Measurements from ENCODE around the gene TRAF4. TPM values are rescaled to one million over a fixed set of nuclear protein-coding genes. Genes with fewer than 3 reads are reported as not detected.
"Not testable (repeated sequence)": the region's sequence is repeated elsewhere in the genome, so short reads cannot be mapped to it uniquely, and the experiment has no call there.

The TRAF4 gene
- polyA plus RNA-seq, 3 donors = 97.8 to 107 (median 101) TPM

DNA sequence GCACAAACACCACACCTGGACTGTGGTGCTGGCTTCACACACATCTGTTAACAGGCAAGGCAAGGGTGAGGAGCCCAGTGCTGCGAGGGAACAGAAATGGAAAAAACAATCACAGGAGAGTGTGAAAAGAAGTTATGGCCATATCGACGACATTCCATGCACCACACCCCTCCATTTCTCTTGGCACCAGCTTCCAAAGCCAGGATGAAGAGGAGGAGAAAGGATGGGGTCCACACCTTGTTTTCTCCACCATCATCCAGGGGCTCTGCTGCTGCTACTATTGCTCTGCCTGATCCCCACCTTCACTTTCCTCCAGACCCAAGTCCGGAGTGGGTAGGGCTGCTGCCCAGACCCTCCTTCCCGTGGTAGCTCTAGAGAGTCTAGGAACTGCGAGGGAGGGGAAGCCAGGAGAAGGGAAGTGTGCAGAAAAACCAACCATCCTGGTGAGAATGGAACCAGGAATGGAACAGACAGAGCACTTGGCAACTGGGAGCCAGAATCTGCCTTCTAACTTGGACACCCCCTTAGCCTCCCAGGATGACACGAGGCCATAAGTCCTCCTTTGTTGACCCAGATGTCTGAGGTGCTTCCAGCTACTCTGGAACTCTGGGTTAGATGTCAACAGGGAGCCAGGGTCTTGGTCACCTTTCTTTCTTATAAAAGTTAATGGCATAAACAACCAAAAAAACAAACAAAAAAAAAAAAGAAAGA is 31.0 kb upstream of the TRAF4 start:
- no peak for DNase-seq (ENCODE audit: low read depth in 3 of 3, low spot score in 2 of 3)

DNA sequence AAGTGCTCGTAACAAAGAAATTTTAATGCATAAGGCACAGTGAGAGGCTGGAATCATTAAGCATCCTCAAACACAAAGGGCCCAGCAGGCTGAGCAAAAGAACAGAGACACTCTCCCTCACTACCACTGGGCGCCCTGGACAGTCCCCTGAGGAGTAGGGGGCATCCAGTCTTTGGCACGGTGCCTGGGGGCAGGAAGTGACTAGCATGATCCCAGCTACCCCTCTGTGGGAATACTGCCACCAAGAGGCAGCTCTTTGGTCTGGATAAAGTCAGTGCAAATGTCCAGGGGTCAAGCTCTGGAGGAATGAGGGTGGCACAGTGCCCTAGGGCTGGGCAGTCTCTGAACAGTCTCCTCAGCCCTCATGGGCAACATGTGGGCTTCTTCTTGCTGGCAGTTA is 29.5 kb upstream of the TRAF4 start:
- no peak for DNase-seq (ENCODE audit: low read depth in 3 of 3, low spot score in 2 of 3)

DNA sequence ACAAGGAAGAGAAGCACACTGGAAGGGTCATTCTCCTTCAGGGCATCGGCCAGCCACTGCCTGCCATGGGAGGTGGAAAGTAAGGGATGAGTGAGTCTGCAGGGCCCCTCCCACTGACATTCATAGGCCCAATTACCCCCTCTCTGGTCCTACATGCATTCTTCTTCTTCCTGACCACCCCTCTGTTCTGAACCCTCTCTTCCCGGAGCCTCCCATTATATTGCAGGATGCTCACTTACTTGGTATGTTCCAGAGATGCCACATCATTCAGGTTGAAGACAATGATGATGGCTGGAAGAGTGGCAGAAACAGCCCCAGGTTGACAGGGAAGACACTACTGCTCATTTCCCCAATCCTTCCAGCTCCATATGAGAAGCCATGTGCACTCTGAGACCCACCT is 28.6 kb upstream of the TRAF4 start:
- no peak for DNase-seq (ENCODE audit: low read depth in 3 of 3, low spot score in 2 of 3)

DNA sequence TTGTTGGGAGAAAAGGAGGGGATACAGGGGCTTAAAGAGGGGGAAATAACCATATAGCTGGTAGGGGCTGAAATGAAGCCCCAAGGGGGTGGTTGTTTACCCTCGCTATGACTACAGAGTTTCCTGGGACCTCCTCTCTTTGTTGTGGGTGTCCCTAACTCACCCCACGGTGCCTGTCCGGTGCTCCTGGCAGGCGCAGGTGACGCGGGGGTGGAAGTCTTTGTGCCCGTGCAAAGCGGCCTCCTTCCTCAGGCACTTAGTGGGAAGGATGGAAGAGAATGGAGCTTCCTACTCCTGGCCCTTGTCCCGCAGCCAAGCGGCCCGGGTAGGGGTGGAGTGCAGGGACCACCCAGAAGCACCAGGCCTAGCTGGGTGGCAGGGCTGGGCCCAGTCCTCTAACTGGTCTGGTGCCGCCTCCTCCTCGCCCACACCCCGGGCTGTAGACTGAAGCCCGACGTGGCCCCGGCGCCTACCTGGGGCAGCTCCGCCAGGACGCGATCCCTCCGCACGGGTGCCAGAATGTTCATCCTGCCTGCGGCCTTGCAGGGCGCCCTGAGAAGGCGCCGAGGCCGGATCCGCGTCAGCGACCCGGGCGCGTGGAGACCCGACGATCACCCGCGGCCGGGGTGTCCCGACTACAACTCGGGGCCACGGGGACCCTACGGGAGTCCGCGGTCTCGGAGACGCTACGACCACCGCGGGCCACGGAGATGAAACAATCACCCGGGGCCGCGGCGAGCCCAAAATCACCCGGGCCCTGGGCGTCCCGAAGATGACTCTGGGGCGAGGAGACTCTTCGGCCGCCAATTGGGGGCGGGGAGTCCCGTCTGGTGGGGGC is 26.9 kb upstream of the TRAF4 start:
- no peak for DNase-seq (ENCODE audit: low read depth in 3 of 3, low spot score in 2 of 3)

DNA sequence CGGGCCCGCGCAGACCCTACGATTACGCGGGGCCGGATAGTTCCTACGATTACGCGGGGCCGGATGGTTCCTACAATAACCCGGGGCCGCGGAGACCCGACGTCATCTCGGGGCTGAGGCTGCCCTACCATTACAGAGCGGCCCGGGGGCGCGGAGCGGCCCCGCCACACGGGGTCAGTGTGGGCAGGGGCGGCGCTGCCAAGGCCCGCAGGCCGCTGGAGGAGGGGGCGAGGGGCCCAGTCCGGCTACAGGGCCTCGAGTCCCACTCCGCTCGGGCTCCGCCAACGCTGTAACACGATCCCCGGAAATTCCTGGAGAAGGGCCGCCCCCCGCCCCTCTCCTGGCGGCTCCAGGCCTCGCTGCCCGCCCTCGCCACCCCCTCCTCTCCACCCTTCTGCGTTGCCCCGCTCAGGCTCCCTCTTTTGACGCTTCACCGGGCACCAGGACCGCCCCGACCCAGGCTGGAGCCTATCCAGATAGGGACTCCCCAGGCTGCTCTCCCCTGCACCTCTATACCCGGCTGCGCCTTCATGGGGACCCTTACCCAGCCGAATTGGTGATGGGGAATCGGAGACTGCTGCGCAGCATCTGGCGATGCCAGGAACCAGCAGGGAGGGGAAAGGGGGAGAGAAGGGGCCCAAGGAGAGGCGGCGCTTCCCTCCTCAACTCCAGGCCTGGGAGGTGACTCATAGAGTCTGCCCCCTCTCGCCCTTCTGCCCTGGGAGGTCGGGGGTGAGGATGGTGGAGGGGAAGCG is 26.1 kb upstream of the TRAF4 start, which contains the start of gene RAB34:
Gene RAB34, minus strand, starts transcription at position 291 of the 755 bp plus-strand sequence. CDS start 602 bp downstream, outside the sequence.
- peak; percentile 71 to 87 (median 82) for DNase-seq (ENCODE audit: low read depth in 3 of 3, low spot score in 2 of 3)

DNA sequence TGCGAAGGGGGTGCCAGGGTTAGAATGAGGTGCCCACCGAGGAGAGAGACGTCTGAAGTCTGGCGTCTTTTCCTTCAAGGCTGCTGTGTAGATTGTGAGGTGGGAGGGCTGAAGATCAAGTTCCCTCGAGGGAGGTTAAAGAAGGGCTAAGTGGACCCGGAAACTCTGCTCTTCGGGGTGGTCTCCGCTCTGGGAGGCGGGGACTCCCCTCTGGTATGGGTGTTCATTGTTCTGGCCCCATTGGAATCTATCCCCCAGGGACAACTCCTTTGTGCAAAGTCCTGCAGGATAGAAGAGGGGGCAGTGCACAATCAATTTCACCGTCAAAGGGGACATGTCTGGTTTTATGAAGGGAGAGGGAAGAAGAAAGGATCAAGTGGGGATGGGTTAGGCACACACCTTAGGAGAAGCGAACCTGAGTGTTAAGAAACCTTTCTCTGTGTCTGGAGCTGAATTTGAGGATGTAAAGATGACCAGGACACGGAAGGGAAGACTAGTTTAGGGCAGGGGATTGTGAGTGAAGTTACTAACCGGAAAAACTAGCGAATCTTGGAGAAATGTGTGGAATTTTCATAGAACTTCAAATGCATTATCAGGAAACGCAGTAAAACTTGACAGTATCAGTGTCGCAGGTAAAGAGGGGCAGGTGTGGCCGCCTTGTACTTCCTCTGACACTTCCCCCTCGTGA is 25.3 kb upstream of the TRAF4 start:
- DNase-seq (ENCODE audit: low read depth in 3 of 3, low spot score in 2 of 3) = peak in 2 of 3 donors; percentile 45 to 54

DNA sequence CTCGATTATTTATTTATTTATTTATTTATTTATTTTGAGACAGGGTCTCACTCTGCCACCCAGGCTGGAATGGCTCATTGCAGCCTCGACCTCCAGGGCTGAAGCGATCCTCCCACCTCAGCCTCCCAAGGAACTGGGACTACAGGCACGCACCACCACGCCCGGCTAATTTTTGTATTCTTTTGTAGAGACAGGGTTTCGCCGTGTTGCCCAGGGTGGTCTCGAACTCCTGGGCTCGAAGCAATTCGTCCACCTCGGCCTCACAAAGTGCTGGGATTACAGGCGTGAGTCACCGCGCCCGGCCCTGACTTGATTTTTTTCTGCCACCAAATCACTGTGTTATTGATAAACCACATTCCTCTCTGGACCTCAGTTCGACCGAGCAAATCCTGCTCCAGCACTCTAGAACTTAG is 24.8 kb upstream of the TRAF4 start:
- DNase-seq (ENCODE audit: low read depth in 3 of 3, low spot score in 2 of 3) = no peak

DNA sequence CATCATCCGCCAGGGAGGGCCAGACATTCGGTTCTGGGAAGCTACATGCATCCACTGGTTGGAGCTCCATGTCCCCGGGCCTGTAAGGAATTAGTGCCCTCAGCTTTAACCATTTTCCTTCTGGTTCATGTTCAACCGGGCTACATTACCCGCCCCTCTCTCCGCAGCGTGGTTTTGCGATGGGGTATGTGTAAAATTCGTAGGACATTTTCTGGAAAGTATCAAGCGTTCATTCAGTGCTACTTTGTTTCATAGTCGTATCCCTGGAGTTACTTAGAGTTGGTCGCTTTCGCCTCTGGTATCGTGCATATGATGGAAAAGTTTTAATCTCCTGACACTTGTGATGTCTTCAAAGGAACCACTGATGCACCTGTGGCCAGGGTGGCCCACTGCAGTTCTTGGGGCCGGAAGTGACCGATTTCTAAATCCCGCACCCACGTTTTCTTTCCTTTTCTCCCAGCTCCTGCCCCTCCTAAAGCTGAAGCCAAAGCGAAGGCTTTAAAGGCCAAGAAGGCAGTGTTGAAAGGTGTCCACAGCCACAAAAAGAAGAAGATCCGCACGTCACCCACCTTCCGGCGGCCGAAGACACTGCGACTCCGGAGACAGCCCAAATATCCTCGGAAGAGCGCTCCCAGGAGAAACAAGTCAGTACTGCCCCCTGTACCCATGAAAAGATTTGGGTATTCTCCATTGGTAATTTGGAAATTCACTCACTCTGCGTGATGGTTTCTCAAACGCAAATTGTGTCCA is 23.4 kb upstream of the TRAF4 start:
- DNase-seq (ENCODE audit: low read depth in 3 of 3, low spot score in 2 of 3) = no peak

DNA sequence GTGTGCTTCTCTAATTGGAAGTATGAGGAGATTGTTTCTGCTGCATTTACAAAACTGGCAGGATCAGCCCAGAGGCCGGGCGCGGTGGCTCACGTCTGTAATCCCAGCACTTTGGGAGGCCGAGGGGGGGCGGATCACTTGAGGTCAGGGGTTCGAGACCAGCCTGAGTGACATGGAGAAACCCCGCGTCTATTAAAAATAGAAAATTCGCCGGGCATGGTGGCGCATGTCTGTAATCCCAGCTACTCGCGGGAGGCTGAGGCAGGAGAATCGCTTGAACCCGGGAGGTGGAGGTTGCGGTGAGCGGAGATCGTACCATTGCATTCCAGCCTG is 22.8 kb upstream of the TRAF4 start:
- DNase-seq (ENCODE audit: low read depth in 3 of 3, low spot score in 2 of 3) = not testable (repeated sequence)

DNA sequence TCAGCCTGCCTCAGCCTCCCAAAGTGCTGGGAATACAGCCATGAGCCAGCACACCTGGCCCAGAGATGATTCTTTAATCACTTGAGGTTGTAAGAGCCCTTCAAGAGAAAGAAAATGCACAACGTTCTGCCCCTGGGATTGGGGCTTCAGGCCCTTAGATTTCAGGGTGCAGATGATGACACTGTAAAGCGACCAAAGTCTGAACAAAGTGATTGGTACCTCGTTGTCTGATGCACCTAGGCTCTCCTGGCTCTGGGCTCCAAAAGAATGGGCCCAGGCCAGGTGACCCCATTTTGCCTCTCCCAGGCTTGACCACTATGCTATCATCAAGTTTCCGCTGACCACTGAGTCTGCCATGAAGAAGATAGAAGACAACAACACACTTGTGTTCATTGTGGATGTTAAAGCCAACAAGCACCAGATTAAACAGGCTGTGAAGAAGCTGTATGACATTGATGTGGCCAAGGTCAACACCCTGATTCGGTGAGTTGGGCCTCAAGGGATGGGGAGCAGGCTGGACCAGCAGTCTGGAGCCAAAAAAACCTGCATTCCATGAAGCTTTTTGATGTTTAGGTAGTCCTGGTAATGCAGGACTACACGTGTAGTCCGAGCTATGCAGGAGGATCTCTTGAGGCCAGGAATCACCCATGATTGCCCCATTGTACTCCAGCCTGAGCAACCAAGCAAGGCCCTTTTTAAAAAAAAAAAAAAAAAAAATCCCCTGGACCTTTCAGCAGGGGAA is 21.2 kb upstream of the TRAF4 start:
- no peak for DNase-seq (ENCODE audit: low read depth in 3 of 3, low spot score in 2 of 3)

DNA sequence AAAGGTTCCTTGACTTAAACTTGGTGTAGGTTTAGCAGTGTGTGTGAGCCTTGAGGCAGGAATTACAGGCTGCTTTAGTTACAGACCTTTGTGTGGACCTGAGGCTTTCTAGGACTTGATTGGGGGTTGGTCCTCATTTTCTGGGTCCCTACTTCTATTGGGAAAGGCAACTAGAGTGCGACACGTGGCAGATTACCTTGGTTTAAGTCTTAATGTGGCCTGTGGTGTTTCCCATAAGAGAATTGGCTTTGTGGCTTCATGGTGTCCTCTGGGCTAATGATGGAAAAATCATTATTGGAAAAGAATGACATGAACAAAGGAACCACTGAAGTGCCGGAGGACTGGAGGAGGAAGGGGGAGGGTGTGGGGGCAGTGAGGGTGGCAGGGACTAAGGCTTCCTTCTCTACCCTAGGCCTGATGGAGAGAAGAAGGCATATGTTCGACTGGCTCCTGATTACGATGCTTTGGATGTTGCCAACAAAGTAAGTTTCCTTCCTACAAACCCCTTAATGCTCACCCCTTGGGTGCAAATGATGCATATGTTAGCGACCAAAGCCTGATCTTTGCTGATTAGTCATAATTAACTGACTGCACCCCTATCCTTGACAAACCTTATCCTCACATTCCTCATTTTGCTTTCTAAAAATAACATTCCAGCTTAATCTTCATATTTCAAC is 20.5 kb upstream of the TRAF4 start:
- DNase-seq (ENCODE audit: low read depth in 3 of 3, low spot score in 2 of 3) = no peak

DNA sequence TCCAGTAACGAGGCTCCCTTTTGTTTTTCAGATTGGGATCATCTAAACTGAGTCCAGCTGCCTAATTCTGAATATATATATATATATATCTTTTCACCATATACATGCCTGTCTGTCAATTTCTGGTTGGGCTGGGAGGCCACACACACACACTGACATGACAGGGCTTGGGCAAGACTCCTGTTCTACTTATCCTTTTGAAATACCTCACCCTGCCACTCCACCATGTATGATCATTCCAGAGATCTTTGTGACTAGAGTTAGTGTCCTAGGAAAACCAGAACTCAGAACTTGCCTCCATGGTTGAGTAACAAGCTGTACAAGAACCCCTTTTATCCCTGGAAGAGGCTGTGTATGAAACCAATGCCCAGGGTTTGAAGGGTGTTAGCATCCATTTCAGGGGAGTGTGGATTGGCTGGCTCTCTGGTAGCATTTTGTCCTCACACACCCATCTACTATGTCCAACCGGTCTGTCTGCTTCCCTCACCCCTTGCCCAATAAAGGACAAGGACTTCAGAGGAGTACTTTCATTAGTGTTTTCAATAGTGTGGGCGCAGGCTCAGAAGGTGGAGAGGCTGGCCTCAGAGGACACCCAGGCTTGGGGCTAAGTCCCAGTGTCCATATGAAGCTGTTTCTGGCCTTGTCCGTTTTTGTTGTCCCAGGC is 19.8 kb upstream of the TRAF4 start:
- not testable (repeated sequence) for DNase-seq (ENCODE audit: low read depth in 3 of 3, low spot score in 2 of 3)

DNA sequence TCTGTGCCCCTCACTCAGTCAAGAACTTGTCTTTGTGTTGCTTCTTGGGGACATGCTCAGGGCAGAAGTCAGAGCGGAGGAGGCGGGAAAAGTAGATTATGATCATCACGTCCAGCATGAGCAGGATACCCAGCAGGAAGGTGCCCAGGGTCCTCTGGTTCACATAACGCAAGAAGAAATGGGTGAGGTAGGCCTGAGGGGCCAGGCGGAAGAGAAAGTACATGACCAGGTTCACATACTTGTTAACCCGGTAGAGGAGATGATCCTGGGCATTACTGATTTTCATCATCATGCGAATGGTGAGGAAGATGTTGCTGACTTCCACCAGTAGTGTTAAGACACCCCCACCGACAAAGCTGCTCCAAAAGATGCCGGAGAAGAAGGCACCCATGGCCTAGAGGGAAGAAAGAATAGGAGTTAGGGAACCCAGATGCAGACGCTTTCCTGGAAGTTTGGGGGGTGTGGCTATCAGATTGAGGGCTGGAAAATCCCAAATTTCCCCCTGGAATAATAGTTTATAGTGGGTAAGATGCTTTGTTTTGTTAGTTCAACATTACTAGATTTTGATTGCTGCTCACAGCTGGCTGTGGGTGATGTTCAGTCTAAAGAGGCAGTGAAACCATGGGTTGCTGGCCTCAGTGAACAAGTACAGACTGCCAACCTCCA is 19.2 kb upstream of the TRAF4 start:
- no peak for DNase-seq (ENCODE audit: low read depth in 3 of 3, low spot score in 2 of 3)

DNA sequence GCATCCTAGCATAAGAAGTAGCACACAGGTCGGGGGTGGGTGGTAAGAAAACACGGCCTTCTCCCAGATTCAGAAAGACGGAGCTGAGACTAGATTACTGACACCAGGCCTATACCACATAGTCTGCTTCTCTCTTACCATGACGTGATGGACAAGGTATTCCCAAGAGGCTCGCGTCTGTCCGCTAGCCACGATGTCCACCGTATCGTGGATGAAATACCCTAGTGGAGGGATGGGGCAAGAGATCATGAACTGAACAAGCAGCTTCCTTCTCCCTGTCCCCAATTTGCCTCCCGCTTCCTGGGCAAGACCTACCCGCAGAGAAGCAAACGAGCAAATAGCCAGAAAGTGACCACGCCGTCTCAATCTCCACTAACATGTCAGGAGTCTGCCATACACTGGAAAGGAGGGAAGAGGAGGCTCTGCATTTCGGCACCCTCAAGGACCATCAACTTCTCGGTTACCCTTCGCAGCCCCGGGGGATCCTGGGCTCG is 18.6 kb upstream of the TRAF4 start:
- DNase-seq (ENCODE audit: low read depth in 3 of 3, low spot score in 2 of 3) = no peak

DNA sequence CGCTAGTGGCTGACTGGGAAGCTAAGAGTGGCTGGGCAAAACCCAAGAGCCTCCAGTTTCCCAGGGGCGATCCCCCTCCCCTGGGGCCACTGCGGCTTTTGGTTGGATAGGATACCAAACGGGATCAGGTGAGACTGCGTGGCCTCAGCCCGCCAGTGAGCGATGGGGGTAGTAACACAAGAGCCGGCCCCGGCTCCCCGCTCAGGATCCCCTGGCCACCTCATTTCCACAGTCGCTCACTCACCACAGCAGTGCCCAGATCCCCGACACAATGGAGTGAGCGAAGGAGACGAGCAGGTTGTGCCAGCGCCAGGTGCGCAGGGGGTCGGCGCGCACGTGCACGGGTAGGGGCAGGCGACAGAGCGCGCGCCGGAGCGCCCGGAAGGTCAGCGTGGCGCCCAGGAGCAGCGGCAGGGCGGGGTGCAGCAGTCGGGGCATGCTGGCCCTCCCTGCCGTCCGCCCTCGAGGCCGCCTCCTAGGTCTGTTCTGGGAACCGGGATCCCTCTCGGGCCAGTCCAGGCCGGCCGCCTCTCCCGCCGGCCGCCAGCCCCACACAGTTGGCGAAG is 18.1 kb upstream of the TRAF4 start:
- no peak for DNase-seq (ENCODE audit: low read depth in 3 of 3, low spot score in 2 of 3)

DNA sequence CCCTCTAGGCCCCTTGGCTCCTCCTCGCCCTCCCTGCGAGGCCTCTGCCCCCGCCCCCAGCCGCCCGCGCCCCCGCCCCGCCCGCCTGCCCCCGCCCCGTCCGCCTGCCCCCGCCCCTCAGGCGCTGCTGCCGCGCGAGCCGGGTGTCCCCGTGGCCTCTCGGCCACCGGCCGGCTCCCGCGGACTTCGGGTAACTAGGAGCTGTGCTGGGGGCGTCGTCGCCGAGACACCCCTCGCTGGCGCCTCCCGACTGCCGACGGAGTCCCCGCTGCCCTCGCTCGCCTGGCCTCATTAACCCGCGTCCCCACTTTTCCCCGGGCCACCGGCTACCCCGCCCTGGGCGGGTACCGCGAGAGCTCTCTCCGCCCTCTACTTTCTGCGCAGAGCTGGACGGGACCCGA is 17.6 kb upstream of the TRAF4 start, which contains the start of gene TLCD1:
Gene TLCD1, minus strand, starts transcription at position 8 of the 401 bp plus-strand sequence. CDS start 136 bp downstream, outside the sequence.
- no peak for DNase-seq (ENCODE audit: low read depth in 3 of 3, low spot score in 2 of 3)

Measured in right renal cortex interstitium (tissue), 3 donors.